Activated CD8-positive, alpha-beta T cell treated with anti-CD3 and anti-CD28 coated beads for 36 hours (primary cell): ENCODE data around the gene ZMIZ1. TPM values are rescaled to one million over a fixed set of nuclear protein-coding genes. Genes with fewer than 3 reads are reported as not detected.

ENCODE experiments used
- ATAC-seq: fragments of 200-7000 bp; cut with Tn5 transposase; one replicate; pipeline ENCODE4 v1.10.0; 2021; ENCODE audit warnings: mild to moderate bottlenecking, moderate library complexity
- CTCF ChIA-PET: fragments of 350-600 bp; sonication (Branson Sonifier 250); formaldehyde crosslinking; loops from one replicate; lab custom pipeline; 2021; ENCODE audit warnings: antibody characterized with exemption; lab: Charles Lee
- POLR2A ChIA-PET: fragments of 350-600 bp; sonication (Branson Sonifier 250); formaldehyde crosslinking; loops from one replicate; lab custom pipeline; 2021; ENCODE audit warnings: antibody characterized with exemption; lab: Charles Lee
- DNase-seq: peaks from one replicate; pipeline ENCODE4 v3.0.0-alpha.2; 2020
- H3K27ac Mint-ChIP-seq: one replicate; pipeline ENCODE4 v1.8.0; 2021; ENCODE audit warnings: mild to moderate bottlenecking, mixed read lengths
- H3K27me3 Mint-ChIP-seq: one replicate; pipeline ENCODE4 v1.8.0; 2021; ENCODE audit warnings: mixed read lengths
- H3K36me3 Mint-ChIP-seq: one replicate; pipeline ENCODE4 v1.8.0; 2021; ENCODE audit warnings: low read depth, mixed read lengths
- H3K4me1 Mint-ChIP-seq: one replicate; pipeline ENCODE4 v1.8.0; 2021; ENCODE audit warnings: low read depth, mixed read lengths
- H3K4me3 Mint-ChIP-seq: one replicate; pipeline ENCODE4 v1.8.0; 2021; ENCODE audit warnings: mild to moderate bottlenecking, moderate library complexity, mixed read lengths
- H3K9me3 Mint-ChIP-seq: one replicate; pipeline ENCODE4 v1.8.0; 2021; ENCODE audit warnings: mixed read lengths
- CTCF ChIP-seq: fragments of 200-600 bp; IDR thresholded peaks from one replicate; pipeline ENCODE4 v1.8.0; 2022; ENCODE audit warnings: antibody characterized with exemption, mild to moderate bottlenecking
- intact Hi-C: fragments of 100-400 bp; cut with micrococcal nuclease; formaldehyde crosslinking; loops from one replicate; pipeline ENCODE4 v1.10.0; 2022
- total RNA-seq, 2 experiments: library from RNA; stranded (reverse); gene quantifications; one replicate each; pipeline ENCODE4 v1.2.3, GENCODE V29; 2021

The ZMIZ1 gene
- total RNA-seq, 2 experiments from 2014 or later, result 46.5 to 52.2 TPM

GRCh38 chr10:79063661-79064492 lies 4.9 kb upstream of the ZMIZ1 start:
- H3K27ac Mint-ChIP-seq, result no peak overlapping the region
- peaks cover 28% of the 10 kb centered on the region for H3K4me1 Mint-ChIP-seq
- CTCF ChIA-PET, result interaction anchor here (1.1 to 2.0 kb wide), 3 partner anchors 8 to 131 kb away, joined by 3 to 7 read pairs (median 3); no protein-coding TSS in a partner anchor
- intact Hi-C loops, result no loop called here
- H3K9me3 Mint-ChIP-seq, result no peaks in the 10 kb centered on the region
- no peak for ATAC-seq
- no peaks in the 10 kb centered on the region for H3K36me3 Mint-ChIP-seq
- H3K27me3 Mint-ChIP-seq, result no peaks in the 10 kb centered on the region
- DNase-seq, result peak; percentile 34
- POLR2A ChIA-PET, result interaction anchor here (1.1 kb wide), 1 partner anchor 22 kb away, joined by 3 read pairs; no protein-coding TSS in a partner anchor
- no peak for TF ChIP-seq CTCF
- no peak overlapping the region for H3K4me3 Mint-ChIP-seq

GRCh38 chr10:79065091-79065551 lies 3.6 kb upstream of the ZMIZ1 start:
- H3K36me3 Mint-ChIP-seq, result no peaks in the 10 kb centered on the region
- CTCF ChIA-PET, result interaction anchor here (1.4 kb wide), 1 partner anchor 9 kb away, joined by 3 read pairs; no protein-coding TSS in a partner anchor
- no peaks in the 10 kb centered on the region for H3K9me3 Mint-ChIP-seq
- ATAC-seq (no peak), DNase-seq (no peak)
- intact Hi-C loops, result loop anchor here (5.0 kb wide), 1 partner anchor 93 kb away; no protein-coding TSS in a partner anchor
- no peak overlapping the region for H3K27ac Mint-ChIP-seq
- POLR2A ChIA-PET, result no interaction called here
- no peak for TF ChIP-seq CTCF
- H3K27me3 Mint-ChIP-seq, result no peaks in the 10 kb centered on the region
- peaks cover 28% of the 10 kb centered on the region for H3K4me1 Mint-ChIP-seq
- H3K4me3 Mint-ChIP-seq, result no peak overlapping the region

- ChIA-PET CTCF (no interaction called here), POLR2A (interaction anchor here (1.9 kb wide), 1 partner anchor 38 kb away, joined by 4 read pairs; no protein-coding TSS in a partner anchor)
- H3K27me3 Mint-ChIP-seq, result no peaks in the 10 kb centered on the region
- ATAC-seq (no peak), DNase-seq (no peak)
- intact Hi-C loops, result loop anchor here (5.0 kb wide), 1 partner anchor 94 kb away; no protein-coding TSS in a partner anchor
- H3K27ac Mint-ChIP-seq, result no peak overlapping the region
- no peaks in the 10 kb centered on the region for H3K36me3 Mint-ChIP-seq
- H3K4me1 Mint-ChIP-seq, result peaks cover 29% of the 10 kb centered on the region
- no peak for TF ChIP-seq CTCF
- H3K9me3 Mint-ChIP-seq, result no peaks in the 10 kb centered on the region
- no peak overlapping the region for H3K4me3 Mint-ChIP-seq
These were observed 2.9 kb upstream of the ZMIZ1 start for GRCh38 chr10:79065853-79066252.

- ATAC-seq (no peak), DNase-seq (peak; percentile 43)
- Mint-ChIP-seq H3K36me3 (no peaks in the 10 kb centered on the region), H3K27ac (no peak overlapping the region), H3K27me3 (no peaks in the 10 kb centered on the region), H3K4me3 (peak overlapping the region; percentile 40), H3K4me1 (peaks cover 37% of the 10 kb centered on the region), H3K9me3 (no peaks in the 10 kb centered on the region)
- peak; percentile 17 for TF ChIP-seq CTCF
- ChIA-PET POLR2A (interaction anchor here (0.6 to 1.9 kb wide), 6 partner anchors 9 to 225 kb away, joined by 3 to 5 read pairs (median 3); no protein-coding TSS in a partner anchor), CTCF (interaction anchor here (0.8 to 1.0 kb wide), 5 partner anchors 9 to 133 kb away, joined by 3 read pairs; no protein-coding TSS in a partner anchor)
- intact Hi-C loops, result loop anchor here (5.0 kb wide), 1 partner anchor 94 kb away; no protein-coding TSS in a partner anchor
These were observed 2.1 kb upstream of the ZMIZ1 start for GRCh38 chr10:79066411-79067240.
